IMR-90 (cell line): ENCODE data around the gene SRPK2. TPM values are rescaled to one million over a fixed set of nuclear protein-coding genes. Genes with fewer than 3 reads are reported as not detected.

Experiments
- ATAC-seq: fragments of 200-7000 bp; cut with Tn5 transposase; 2 replicates; pipeline ENCODE4 v1.9.1; 2020; ENCODE audit warnings: low read depth, mild to moderate bottlenecking, moderate library complexity
- BruUV-seq: library from RNA; stranded (reverse); fragments of 400-500 nt; replicated peaks from 2 replicates; lab custom pipeline; 2021; lab: Mats Ljungman, UMichigan
- CTCF ChIA-PET: fragments of 300-600 bp; formaldehyde crosslinking; extraction: SDS; loops from one replicate; lab custom pipeline; 2021; ENCODE audit warnings: antibody characterized with exemption; lab: Yijun Ruan, JAX
- POLR2A ChIA-PET: fragments of 300-600 bp; sonication (Branson Sonifier 250); formaldehyde crosslinking; loops from one replicate; lab custom pipeline; 2022; ENCODE audit warnings: antibody characterized with exemption; ENCODE audit not compliant: unreplicated experiment; lab: Charles Lee
- DNase-seq: peaks from one replicate; pipeline ENCODE4 v3.0.0; 2013
- H2AFZ ChIP-seq: replicated peaks from 2 replicates; pipeline ENCODE3; 2013; ENCODE audit warnings: low read length, mild to moderate bottlenecking; ENCODE audit not compliant: poor library complexity
- H2AK5ac ChIP-seq: 2 replicates; pipeline ENCODE4 v1.6.1; 2013; ENCODE audit warnings: low read depth, low read length, inconsistent platforms
- H2AK9ac ChIP-seq: replicated peaks from 2 replicates; pipeline ENCODE3; 2013; ENCODE audit warnings: mild to moderate bottlenecking, low read depth, low read length, moderate library complexity; ENCODE audit not compliant: poor library complexity
- H2BK120ac ChIP-seq: 2 replicates; pipeline ENCODE4 v1.6.1; 2013; ENCODE audit warnings: low read depth, low read length, inconsistent platforms
- H2BK15ac ChIP-seq: 3 replicates; pipeline ENCODE4 v1.6.1; 2013; ENCODE audit warnings: low read depth, low read length, inconsistent platforms
- H2BK20ac ChIP-seq: 2 replicates; pipeline ENCODE4 v1.6.1; 2013; ENCODE audit warnings: low read depth, mild to moderate bottlenecking, inconsistent platforms, low read length, moderate library complexity
- H2BK5ac ChIP-seq: 2 replicates; pipeline ENCODE4 v1.6.1; 2013; ENCODE audit warnings: mild to moderate bottlenecking, low read depth, low read length, inconsistent platforms; ENCODE audit not compliant: poor library complexity, severe bottlenecking
- H3K14ac ChIP-seq: replicated peaks from 2 replicates; pipeline ENCODE4 v1.6.1; 2013; ENCODE audit warnings: low read depth, low read length, inconsistent platforms
- H3K18ac ChIP-seq: 2 replicates; pipeline ENCODE4 v1.6.1; 2013; ENCODE audit warnings: low read depth, low read length, control low read depth
- H3K23ac ChIP-seq: 2 replicates; pipeline ENCODE4 v1.6.1; 2013; ENCODE audit warnings: low read depth, low read length, inconsistent platforms
- H3K27ac ChIP-seq: 2 replicates; pipeline ENCODE4 v1.5.1; 2013; ENCODE audit warnings: mild to moderate bottlenecking, control low read depth, low read length; ENCODE audit not compliant: insufficient read depth
- H3K27me3 ChIP-seq: 2 replicates; pipeline ENCODE4 v1.6.1; 2013; ENCODE audit warnings: low read length; ENCODE audit not compliant: control insufficient read depth, insufficient read depth
- H3K36me3 ChIP-seq: 2 replicates; pipeline ENCODE4 v1.6.1; 2013; ENCODE audit warnings: low read length, mixed read lengths; ENCODE audit not compliant: control insufficient read depth, insufficient read depth
- H3K4ac ChIP-seq: 2 replicates; pipeline ENCODE4 v1.6.1; 2013; ENCODE audit warnings: low read depth, low read length, inconsistent platforms
- H3K4me1 ChIP-seq: 2 replicates; pipeline ENCODE4 v1.6.1; 2013; ENCODE audit warnings: low read length, mixed read lengths; ENCODE audit not compliant: control insufficient read depth, insufficient read depth
- H3K4me2 ChIP-seq: 2 replicates; pipeline ENCODE4 v1.6.1; 2013; ENCODE audit warnings: low read depth, mild to moderate bottlenecking, control low read depth, low read length, moderate library complexity
- H3K4me3 ChIP-seq: 2 replicates; pipeline ENCODE4 v1.5.1; 2013; ENCODE audit warnings: low read depth, mild to moderate bottlenecking, control low read depth, low read length, moderate library complexity; ENCODE audit not compliant: insufficient read depth
- H3K56ac ChIP-seq: 2 replicates; pipeline ENCODE4 v1.6.1; 2013; ENCODE audit warnings: low read length, inconsistent platforms; ENCODE audit not compliant: insufficient read depth; ENCODE audit errors: extremely low read depth
- H3K79me1 ChIP-seq, 2 experiments: 2 replicates each; pipeline ENCODE4 v1.6.1; 2013; ENCODE audit warnings: low read length in 2 of 2, inconsistent platforms in 1 of 2, low read depth in 1 of 2
- H3K9ac ChIP-seq: 2 replicates; pipeline ENCODE4 v1.6.1; 2013; ENCODE audit warnings: low read depth, low read length, control low read depth
- H3K9me1 ChIP-seq: 2 replicates; pipeline ENCODE4 v1.6.1; 2013; ENCODE audit warnings: low read length, inconsistent platforms; ENCODE audit not compliant: insufficient read depth
- H3K9me3 ChIP-seq: 2 replicates; pipeline ENCODE4 v1.6.1; 2013; ENCODE audit warnings: low read length; ENCODE audit not compliant: control insufficient read depth, insufficient read depth
- H4K20me1 ChIP-seq: 2 replicates; pipeline ENCODE4 v1.6.1; 2013; ENCODE audit warnings: low read length, inconsistent platforms; ENCODE audit not compliant: insufficient read depth
- H4K5ac ChIP-seq: 2 replicates; pipeline ENCODE4 v1.6.1; 2013; ENCODE audit warnings: mild to moderate bottlenecking, low read depth, low read length, control low read depth
- H4K8ac ChIP-seq, 2 experiments: 2 replicates each; pipeline ENCODE4 v1.6.1; 2013; ENCODE audit warnings: low read depth in 2 of 2, low read length in 2 of 2, control low read depth in 1 of 2, inconsistent platforms in 1 of 2
- H4K91ac ChIP-seq: 2 replicates; pipeline ENCODE4 v1.6.1; 2013; ENCODE audit warnings: low read depth, low read length, inconsistent platforms; ENCODE audit not compliant: insufficient read depth
- BHLHE40 ChIP-seq: fragments of 150-350 bp; IDR thresholded peaks from 2 replicates; pipeline ENCODE4 v1.6.1; 2016; ENCODE audit warnings: mild to moderate bottlenecking, low read depth, low read length
- CEBPB ChIP-seq: IDR thresholded peaks from 2 replicates; pipeline ENCODE4 v1.6.1; 2012; ENCODE audit warnings: low read depth, low read length, improper control_type of control experiment
- CHD1 ChIP-seq: IDR thresholded peaks from 2 replicates; pipeline ENCODE4 v1.6.1; 2012; ENCODE audit warnings: low read depth, low read length, improper control_type of control experiment
- CTCF ChIP-seq: conservative IDR thresholded peaks from 2 replicates; pipeline ENCODE4 v1.5.1; 2012; ENCODE audit warnings: mild to moderate bottlenecking, low read depth, low read length, improper control_type of control experiment
- FOS ChIP-seq: fragments of 150-350 bp; IDR thresholded peaks from 2 replicates; pipeline ENCODE4 v1.6.1; 2016; ENCODE audit warnings: low read depth, low read length
- MAFK ChIP-seq: IDR thresholded peaks from 2 replicates; pipeline ENCODE4 v1.6.1; 2012; ENCODE audit warnings: low read depth, low read length, improper control_type of control experiment
- MAZ ChIP-seq: IDR thresholded peaks from 2 replicates; pipeline ENCODE4 v1.6.1; 2012; ENCODE audit warnings: low read depth, mild to moderate bottlenecking, low read length, improper control_type of control experiment, moderate library complexity, borderline replicate concordance
- MXI1 ChIP-seq: IDR thresholded peaks from 2 replicates; pipeline ENCODE4 v1.6.1; 2012; ENCODE audit warnings: low read depth, mild to moderate bottlenecking, low read length, moderate library complexity, borderline replicate concordance
- POLR2A ChIP-seq: IDR thresholded peaks from 2 replicates; pipeline ENCODE4 v1.6.1; 2012; ENCODE audit warnings: mild to moderate bottlenecking, low read depth, low read length
- RAD21 ChIP-seq: IDR thresholded peaks from 2 replicates; pipeline ENCODE4 v1.6.1; 2012; ENCODE audit warnings: low read length, improper control_type of control experiment
- RCOR1 ChIP-seq: IDR thresholded peaks from 2 replicates; pipeline ENCODE4 v1.6.1; 2012; ENCODE audit warnings: mild to moderate bottlenecking, low read length, improper control_type of control experiment; ENCODE audit not compliant: insufficient replicate concordance
- SMC3 ChIP-seq: fragments of 150-350 bp; IDR thresholded peaks from 2 replicates; pipeline ENCODE4 v1.6.1; 2016; ENCODE audit warnings: low read depth, mild to moderate bottlenecking, antibody characterized with exemption, low read length, moderate library complexity
- WGBS, 2 experiments: methylation state at CpG; one replicate each; pipeline versions ENCODE4 v1.1.5 to v1.1.7; 2013; ENCODE audit warnings: missing lambda C conversion rate in 2 of 2; ENCODE audit not compliant: insufficient read length in 1 of 2; ENCODE audit errors: extremely low coverage in 2 of 2; 5-methylcytosine and 5-hydroxymethylcytosine counted together
- dilution Hi-C: fragments of 300-500 bp; cut with HindIII; formaldehyde crosslinking; loops from one replicate; pipeline ENCODE4 v1.14.3; 2018; ENCODE audit warnings: low sequenced_read_pairs; ENCODE audit not compliant: unreplicated experiment
- in situ Hi-C: fragments of 300-500 bp; cut with MboI; formaldehyde crosslinking; loops from 3 replicates; pipeline ENCODE4 v1.14.3; 2019; ENCODE audit warnings: low sequenced_read_pairs, inconsistent platforms, mixed read lengths
- intact Hi-C: fragments of 100-400 bp; cut with micrococcal nuclease; formaldehyde crosslinking; loops from 2 replicates; pipeline ENCODE4 v1.10.0; 2022
- polyA plus RNA-seq, 3 experiments: library from polyadenylated mRNA; depleted of rRNA; stranded (reverse); fragments of >200 nt; gene quantifications; 2 replicates each; pipeline ENCODE4 v1.2.3, GENCODE V29; 2012; ENCODE audit warnings: low replicate concordance in 1 of 3
- total RNA-seq: library from RNA; depleted of rRNA; stranded (reverse); fragments of >200 nt; gene quantifications from 2 replicates; pipeline ENCODE4 v1.2.3, GENCODE V29; 2012

Gene SRPK2
- total and polyA plus RNA-seq, 2 of the 4 experiments (the other 2 are of a cell fraction): 13.2 to 33.0 TPM

GRCh38 chr7:105399043-105399725, 10.5 kb upstream of the SRPK2 start:
- H3K4me2 ChIP-seq: no peak overlapping the region
- intact Hi-C loops: no loop called here

More at GRCh38 chr7:105399043-105399725, 10.5 kb upstream of the SRPK2 start:
- no peak overlapping the region for H3K23ac ChIP-seq
- H2AK5ac ChIP-seq: no peak overlapping the region
- no peaks in the 10 kb centered on the region for H3K36me3 ChIP-seq
- no peak overlapping the region for H4K8ac ChIP-seq
- dilution Hi-C loops: no loop called here
- no peak overlapping the region for H4K5ac ChIP-seq
- no peak overlapping the region for H3K14ac ChIP-seq
- in situ Hi-C loops: no loop called here
- no peak overlapping the region for H2AFZ ChIP-seq
- no peak overlapping the region for H2BK15ac ChIP-seq
- H3K79me1 ChIP-seq: no peaks in the 10 kb centered on the region
- no peak overlapping the region for H3K4me3 ChIP-seq
- H3K18ac ChIP-seq: no peak overlapping the region
- no peak overlapping the region for H4K91ac ChIP-seq
- H3K4me1 ChIP-seq: peaks cover 5% of the 10 kb centered on the region
- H3K4ac ChIP-seq: no peak overlapping the region
- no peaks in the 10 kb centered on the region for H3K27me3 ChIP-seq
- POLR2A ChIA-PET: no interaction called here
- peak; percentile 52 for DNase-seq
- H2BK5ac ChIP-seq: no peak overlapping the region
- H3K9me1 ChIP-seq: no peaks in the 10 kb centered on the region
- H3K9me3 ChIP-seq: no peaks in the 10 kb centered on the region
- H3K56ac ChIP-seq: no peak overlapping the region
- BruUV-seq: no TSS peak
- WGBS, 2 experiments: no CpG with 5 or more reads among the region's 3 CpGs
- H2BK120ac ChIP-seq: no peak overlapping the region
- peak; percentile 80 for ATAC-seq
- TF ChIP-seq MAZ (no peak), CHD1 (no peak), CTCF (peak; percentile 52), CEBPB (no peak), MXI1 (no peak), POLR2A (no peak), SMC3 (peak; percentile 36; the same call in 1 of the 2 replicates), FOS (no peak), RAD21 (peak; percentile 44), MAFK (no peak), RCOR1 (no peak), BHLHE40 (no peak)
- no peak overlapping the region for H2BK20ac ChIP-seq
- H4K20me1 ChIP-seq: no peaks in the 10 kb centered on the region
- no peak overlapping the region for H3K27ac ChIP-seq
- CTCF ChIA-PET: interaction anchor here (0.6 to 1.3 kb wide), 6 partner anchors 11 to 428 kb away, joined by 3 to 4 read pairs (median 3); partner anchors contain the start of gene SRPK2
- no peak overlapping the region for H2AK9ac ChIP-seq
- H3K9ac ChIP-seq: no peak overlapping the region
